ENCODE data around the gene LDLRAD2. TPM values are rescaled to one million over a fixed set of nuclear protein-coding genes. Genes with fewer than 3 reads are reported as not detected.

The LDLRAD2 gene
- total and polyA plus RNA-seq, 9 of the 15 experiments (the other 6 are each of a cell fraction or from before 2014, with no cell fraction given) = 0.45 to 0.48 TPM; not detected in 7

GRCh38 chr1:21813542-21813941 is 1.5 kb downstream of the LDLRAD2 start:
- CTCF ChIA-PET (ENCODE audit: low intra/inter-chr PET ratio) = no interaction called here
- no peaks in the 10 kb centered on the region for H3K9me3 ChIP-seq (replicated peaks; ENCODE audit: control insufficient read depth, insufficient read depth, low read depth, low read length)
- no peaks in the 10 kb centered on the region for H3K9me1 ChIP-seq (ENCODE audit: control insufficient read depth, insufficient read depth, low read length)
- in situ Hi-C loops (cut with MboI) = no loop called here
- peak in 1 of 4 experiments; percentile 14 for DNase-seq (ENCODE audit: extremely low read depth in 1 of 4, low spot score in 3 of 4)
- no peak for FAIRE-seq
- ATAC-seq = no peak
- no peak overlapping the region for H3K4me2 ChIP-seq (ENCODE audit: insufficient read depth, low read length)
- no peak overlapping the region for H3K27ac ChIP-seq (ENCODE audit: extremely low read depth, low read depth, low read length)
- intact Hi-C loops (cut with micrococcal nuclease) = no loop called here
- H3K79me2 ChIP-seq (ENCODE audit: control insufficient read depth, insufficient read depth, low read length) = no peaks in the 10 kb centered on the region
- no peak overlapping the region for H2AFZ ChIP-seq (ENCODE audit: low read depth, low read length)
- H4K20me1 ChIP-seq (replicated peaks; ENCODE audit: control insufficient read depth, insufficient read depth, low read length) = no peaks in the 10 kb centered on the region
- POLR2A ChIA-PET = interaction anchor here (0.6 to 1.0 kb wide), 2 partner anchors 29 to 369 kb away, joined by 3 read pairs; no protein-coding TSS in a partner anchor
- peaks cover 4 to 13% of the 10 kb centered on the region in 2 experiments for H3K4me1 ChIP-seq (replicated peaks in 1 of 2; ENCODE audit: control insufficient read depth in 2 of 2, insufficient read depth in 2 of 2, low read length in 2 of 2)
- H3K36me3 ChIP-seq (ENCODE audit: control insufficient read depth, insufficient read depth, low read length) = no peaks in the 10 kb centered on the region
- no TSS peak for BruUV-seq (replicated peaks)
- no peak overlapping the region for H3K9ac ChIP-seq (ENCODE audit: insufficient read depth in 1 of 2, low read depth in 2 of 2, low read length in 2 of 2)
- H3K4me3 ChIP-seq = no peak overlapping the region
- no peaks in the 10 kb centered on the region for H3K27me3 ChIP-seq (ENCODE audit: control insufficient read depth in 2 of 2, insufficient read depth in 2 of 2, low read length in 2 of 2)
- 28% methylated on average over 2 of the region's 3 CpGs for WGBS (ENCODE audit: insufficient coverage, low coverage, missing lambda C conversion rate)
- TF ChIP-seq YY1 (IDR thresholded peaks at IDR 0.05; ENCODE audit: borderline replicate concordance in 1 of 3, control insufficient read depth in 1 of 3, extremely low read depth in 1 of 3, insufficient read depth in 3 of 3, insufficient read length in 1 of 3, insufficient replicate concordance in 2 of 3, low read depth in 1 of 3, low read length in 2 of 3) (peak in 2 of 3 experiments; percentile 23 to 65), NFRKB (IDR thresholded peaks at IDR 0.05; ENCODE audit: low read depth) (no peak), BCOR (IDR thresholded peaks at IDR 0.05) (peak; percentile 62; the same call in 1 of the 2 replicates), HLTF (IDR thresholded peaks at IDR 0.05) (peak; percentile 96), POLR2AphosphoS5 (IDR thresholded peaks at IDR 0.05; ENCODE audit: control insufficient read depth, insufficient read depth, low read depth, low read length) (no peak), HNRNPL (IDR thresholded peaks at IDR 0.05; ENCODE audit: low read depth, low read length) (no peak), ZNF77 (CRISPR knock-in tag; IDR thresholded peaks at IDR 0.05) (no peak), SMARCA5 (IDR thresholded peaks at IDR 0.05) (peak; percentile 91), ARID3B (CRISPR knock-in tag; IDR thresholded peaks at IDR 0.05; ENCODE audit: borderline replicate concordance) (no peak), HDAC2 (IDR thresholded peaks at IDR 0.05) (peak; percentile 13; the same call in 1 of the 2 replicates), WHSC1 (IDR thresholded peaks at IDR 0.05; ENCODE audit: low read length) (no peak), SMARCC2 (IDR thresholded peaks at IDR 0.05; ENCODE audit: low read depth) (no peak), ZNF277 (CRISPR knock-in tag; IDR thresholded peaks at IDR 0.05; ENCODE audit: borderline replicate concordance) (no peak), SRSF7 (optimal IDR thresholded peaks at IDR 0.05; ENCODE audit: low read depth, low read length) (no peak), SIRT6 (IDR thresholded peaks at IDR 0.05; ENCODE audit: low read depth, low read length) (no peak), ZNF24 (IDR thresholded peaks at IDR 0.05) (no peak), CBX5 (IDR thresholded peaks at IDR 0.05; ENCODE audit: borderline replicate concordance, low read depth) (no peak), ADNP (tag; IDR thresholded peaks at IDR 0.05) (peak; percentile 60; the same call in 1 of the 2 replicates), ATF2 (CRISPR knock-in tag; IDR thresholded peaks at IDR 0.05) (no peak), TEAD4 (IDR thresholded peaks at IDR 0.05; ENCODE audit: low read length) (no peak), TEAD4 (CRISPR knock-in tag; IDR thresholded peaks at IDR 0.05; ENCODE audit: borderline replicate concordance) (no peak), KLF6 (CRISPR knock-in tag; IDR thresholded peaks at IDR 0.05; ENCODE audit: borderline replicate concordance) (no peak)

Measured in K562 (cell line).